Tibial artery (tissue), 4 donors: ENCODE results near the gene NPBWR2.
"Not testable (repeated sequence)": the region's sequence is repeated elsewhere in the genome, so short reads cannot be mapped to it uniquely, and the experiment has no call there.

Experiments
- DNase-seq, 2 donors: peaks; one replicate each; pipeline ENCODE4 v3.0.0-alpha.2; 2019
- H3K27ac ChIP-seq, 2 donors: fragments of 200-600 bp; sonication (generic) in 1 of 2; 1 replicate in 1 of 2; 2 replicates in 1 of 2; pipeline ENCODE4 v1.5.1; 2018 to 2019; ENCODE audit warnings: mild to moderate bottlenecking in 1 of 2
- H3K27me3 ChIP-seq, 2 donors: fragments of 200-600 bp; sonication (generic) in 1 of 2; one replicate each; pipeline versions ENCODE4 v1.5.1 to v1.6.0; 2016 to 2019
- H3K36me3 ChIP-seq, 3 donors: fragments of 200-600 bp; sonication (generic) in 2 of 3; one replicate each; pipeline ENCODE4 v1.5.1; 2016 to 2019; ENCODE audit warnings: mild to moderate bottlenecking in 2 of 3
- H3K4me1 ChIP-seq, 4 donors: fragments of 200-600 bp; sonication (generic) in 2 of 4; 1 replicate in 3 of 4; 2 replicates in 1 of 4; pipeline ENCODE4 v1.5.1; 2016 to 2019
- H3K4me3 ChIP-seq, 2 donors: fragments of 200-600 bp; sonication (generic) in 1 of 2; 1 replicate in 1 of 2; 2 replicates in 1 of 2; pipeline ENCODE4 v1.5.1; 2018 to 2019; ENCODE audit warnings: mild to moderate bottlenecking in 2 of 2
- H3K9me3 ChIP-seq, 3 donors: fragments of 200-600 bp; sonication (generic) in 1 of 3; one replicate each; pipeline ENCODE4 v1.5.1; 2016 to 2019
- CTCF ChIP-seq, 2 experiments: fragments of 200-600 bp in 1 of 2; fragments of 450-650 bp in 1 of 2; IDR thresholded peaks; one replicate each; pipeline ENCODE4 v1.5.1; 2017 to 2019; ENCODE audit warnings: antibody characterized with exemption in 2 of 2, mild to moderate bottlenecking in 1 of 2, moderate library complexity in 1 of 2
- intact Hi-C: fragments of 100-400 bp; cut with DNase I; formaldehyde crosslinking; loops from one replicate; pipeline ENCODE4 v1.15.0; 2023; ENCODE audit warnings: low total_unique reads

NPBWR2 gene

GRCh38 chr20:64136004-64136710 is 28.8 kb upstream of the NPBWR2 start:
- Histone ChIP-seq H3K36me3 (no peaks in the 10 kb centered on the region), H3K9me3 (no peaks in the 10 kb centered on the region), H3K27ac (no peak overlapping the region), H3K27me3 (peaks cover 0 to 35% of the 10 kb centered on the region in 2 donors), H3K4me1 (no peaks in the 10 kb centered on the region), H3K4me3 (no peak overlapping the region)
- TF ChIP-seq CTCF (IDR thresholded peaks at IDR 0.05): no peak
- intact Hi-C loops: no loop called here
- DNase-seq: peak in 1 of 2 donors; percentile 25

- H3K27ac ChIP-seq, intact Hi-C loops, H3K4me1 ChIP-seq, H3K9me3 ChIP-seq, H3K36me3 ChIP-seq, H3K4me3 ChIP-seq: not testable (repeated sequence)
- peaks cover 0 to 29% of the 10 kb centered on the region in 2 donors for H3K27me3 ChIP-seq
- peak in 1 of 2 donors; percentile 13 for DNase-seq
Observed at GRCh38 chr20:64134744-64135143, 27.4 kb upstream of the NPBWR2 start.

- DNase-seq: peak in 1 of 2 donors; percentile 38
- no peaks in the 10 kb centered on the region for H3K4me1 ChIP-seq
- intact Hi-C loops: no loop called here
- peaks cover 0 to 28% of the 10 kb centered on the region in 2 donors for H3K27me3 ChIP-seq
- no peaks in the 10 kb centered on the region for H3K9me3 ChIP-seq
- H3K4me3 ChIP-seq: no peak overlapping the region
- no peak for TF ChIP-seq CTCF (IDR thresholded peaks at IDR 0.05)
- no peak overlapping the region for H3K27ac ChIP-seq
- H3K36me3 ChIP-seq: no peaks in the 10 kb centered on the region
Observed at GRCh38 chr20:64133951-64134407, 26.6 kb upstream of the NPBWR2 start.

- no peak for TF ChIP-seq CTCF (IDR thresholded peaks at IDR 0.05)
- no peak overlapping the region for H3K27ac ChIP-seq
- H3K27me3 ChIP-seq: peaks cover 0 to 29% of the 10 kb centered on the region in 2 donors
- no peak overlapping the region for H3K4me3 ChIP-seq
- intact Hi-C loops: no loop called here
- no peaks in the 10 kb centered on the region for H3K9me3 ChIP-seq
- DNase-seq: peak in 1 of 2 donors; percentile 10
- no peaks in the 10 kb centered on the region for H3K4me1 ChIP-seq
- no peaks in the 10 kb centered on the region for H3K36me3 ChIP-seq
Observed at GRCh38 chr20:64131406-64131805, 24.0 kb upstream of the NPBWR2 start.

- DNase-seq: peak in 1 of 2 donors; percentile 25
- intact Hi-C loops: no loop called here
- Histone ChIP-seq H3K4me1 (no peaks in the 10 kb centered on the region), H3K9me3 (no peaks in the 10 kb centered on the region), H3K27ac (no peak overlapping the region), H3K36me3 (no peaks in the 10 kb centered on the region), H3K27me3 (peaks cover 0 to 29% of the 10 kb centered on the region in 2 donors), H3K4me3 (no peak overlapping the region)
- TF ChIP-seq CTCF (IDR thresholded peaks at IDR 0.05): no peak
Observed at GRCh38 chr20:64130876-64131275, 23.5 kb upstream of the NPBWR2 start.

- no peaks in the 10 kb centered on the region for H3K4me1 ChIP-seq
- H3K27me3 ChIP-seq: peaks cover 0 to 29% of the 10 kb centered on the region in 2 donors
- no peak for TF ChIP-seq CTCF (IDR thresholded peaks at IDR 0.05)
- intact Hi-C loops: no loop called here
- H3K36me3 ChIP-seq: no peaks in the 10 kb centered on the region
- no peak overlapping the region for H3K27ac ChIP-seq
- H3K9me3 ChIP-seq: no peaks in the 10 kb centered on the region
- no peak overlapping the region for H3K4me3 ChIP-seq
- DNase-seq: peak in 1 of 2 donors; percentile 5
Observed at GRCh38 chr20:64130271-64130670, 22.9 kb upstream of the NPBWR2 start.
